ENCODE measurements around the gene TMEM191B.
"Not testable (repeated sequence)": the region's sequence is repeated elsewhere in the genome, so short reads cannot be mapped to it uniquely, and the experiment has no call there.

- TF ChIP-seq POLR2AphosphoS5 (IDR thresholded peaks at IDR 0.05; ENCODE audit: low read depth); CTCF (IDR thresholded peaks at IDR 0.05; ENCODE audit: insufficient read depth, low read length); GABPA (IDR thresholded peaks at IDR 0.05; ENCODE audit: low read depth); REST (IDR thresholded peaks at IDR 0.05; ENCODE audit: insufficient replicate concordance, low read depth); SPI1 (IDR thresholded peaks at IDR 0.05; ENCODE audit: borderline replicate concordance, low read depth): not testable (repeated sequence)
These were observed 23.4 kb downstream of the TMEM191B start for GRCh38 chr22:18551046-18551445.

Data from HL-60 (cell line).